Measurements from ENCODE around the gene ZER1. TPM values are rescaled to one million over a fixed set of nuclear protein-coding genes. Genes with fewer than 3 reads are reported as not detected.
"Not testable (repeated sequence)": the region's sequence is repeated elsewhere in the genome, so short reads cannot be mapped to it uniquely, and the experiment has no call there.

ZER1 gene
- total and polyA plus RNA-seq, 2 experiments from 2014 or later = 74.1 to 89.6 TPM

GRCh38 chr9:128786681-128787601 is 15.2 kb upstream of the ZER1 start, which contains the start of gene TBC1D13:
TBC1D13 (plus strand) TSS chr9:128787253; CDS start chr9:128787354, 101 bp downstream.
- no peaks in the 10 kb centered on the region for H3K27me3 ChIP-seq
- H3K4me1 ChIP-seq (ENCODE audit: low read depth) = peaks cover 4% of the 10 kb centered on the region
- peaks cover 8% of the 10 kb centered on the region for H3K36me3 ChIP-seq
- no peak for TF ChIP-seq CTCF (IDR thresholded peaks at IDR 0.05; ENCODE audit: low read depth, low read length)
- peak within 1 kb of the TSS; percentile 71 for H3K27ac ChIP-seq
- no peaks in the 10 kb centered on the region for H3K9me3 ChIP-seq (ENCODE audit: low read depth)
- peak within 1 kb of the TSS; percentile 76 for H3K4me3 ChIP-seq
- DNase-seq (ENCODE audit: low read depth in 1 of 2, low spot score in 1 of 2) = peak; percentile 91 to 94

GRCh38 chr9:128785427-128785826 is 13.7 kb upstream of the ZER1 start:
- no peak for DNase-seq (ENCODE audit: low read depth in 1 of 2, low spot score in 1 of 2)
- no peak for TF ChIP-seq CTCF (IDR thresholded peaks at IDR 0.05; ENCODE audit: low read depth, low read length)
- no peaks in the 10 kb centered on the region for H3K36me3 ChIP-seq

GRCh38 chr9:128782669-128783068 is 10.9 kb upstream of the ZER1 start:
- no peak for DNase-seq (ENCODE audit: low read depth in 1 of 2, low spot score in 1 of 2)
- Histone ChIP-seq H3K9me3 (ENCODE audit: low read depth) (no peaks in the 10 kb centered on the region), H3K27me3 (no peaks in the 10 kb centered on the region), H3K27ac (no peak overlapping the region), H3K4me3 (no peak overlapping the region), H3K4me1 (ENCODE audit: low read depth) (no peaks in the 10 kb centered on the region), H3K36me3 (no peaks in the 10 kb centered on the region)
- no peak for TF ChIP-seq CTCF (IDR thresholded peaks at IDR 0.05; ENCODE audit: low read depth, low read length)

More at GRCh38 chr9:128785427-128785826, 13.7 kb upstream of the ZER1 start:
- H3K27me3 ChIP-seq = no peaks in the 10 kb centered on the region
- H3K4me1 ChIP-seq (ENCODE audit: low read depth) = peaks cover 4% of the 10 kb centered on the region
- no peak overlapping the region for H3K27ac ChIP-seq
- H3K9me3 ChIP-seq (ENCODE audit: low read depth) = no peaks in the 10 kb centered on the region
- no peak overlapping the region for H3K4me3 ChIP-seq

GRCh38 chr9:128781187-128782070 is 9.7 kb upstream of the ZER1 start:
- Histone ChIP-seq H3K27me3 (no peaks in the 10 kb centered on the region), H3K4me1 (ENCODE audit: low read depth) (no peaks in the 10 kb centered on the region), H3K36me3 (no peaks in the 10 kb centered on the region), H3K4me3 (no peak overlapping the region), H3K27ac (no peak overlapping the region), H3K9me3 (ENCODE audit: low read depth) (no peaks in the 10 kb centered on the region)
- no peak for DNase-seq (ENCODE audit: low read depth in 1 of 2, low spot score in 1 of 2)
- no peak for TF ChIP-seq CTCF (IDR thresholded peaks at IDR 0.05; ENCODE audit: low read depth, low read length)

- not testable (repeated sequence) for H3K9me3 ChIP-seq (ENCODE audit: low read depth); H3K4me1 ChIP-seq (ENCODE audit: low read depth); H3K4me3 ChIP-seq; H3K36me3 ChIP-seq; H3K27me3 ChIP-seq; DNase-seq (ENCODE audit: low read depth in 1 of 2, low spot score in 1 of 2); H3K27ac ChIP-seq
These were observed 8.4 kb upstream of the ZER1 start for GRCh38 chr9:128780093-128780492.
